NCI-H446 (cell line): ENCODE results near the gene TTC28.
A peak's percentile ranks its signal among the peaks of the same experiment; 100 is the strongest.

ENCODE experiments used
- DNase-seq, 2 experiments: peaks; one replicate each; lab custom pipeline; 2025; lab: John Stamatoyannopoulos, UW

The TTC28 gene

GRCh38 chr22:28142361-28142961, 537.2 kb downstream of the TTC28 start:
- peak in 1 of 2 experiments; percentile 53 for DNase-seq

GRCh38 chr22:28141614-28142013, 538.0 kb downstream of the TTC28 start:
- DNase-seq: no peak

GRCh38 chr22:28139961-28140360, 539.7 kb downstream of the TTC28 start:
- DNase-seq: no peak

GRCh38 chr22:28139516-28139915, 540.1 kb downstream of the TTC28 start:
- no peak for DNase-seq

- no peak for DNase-seq
Observed at GRCh38 chr22:28137036-28137435, 542.6 kb downstream of the TTC28 start.

GRCh38 chr22:28132466-28132865, 547.2 kb downstream of the TTC28 start:
- no peak for DNase-seq

GRCh38 chr22:28129319-28129962, 550.2 kb downstream of the TTC28 start:
- no peak for DNase-seq

GRCh38 chr22:28128827-28129226, 550.8 kb downstream of the TTC28 start:
- no peak for DNase-seq

- DNase-seq: no peak
Observed at GRCh38 chr22:28125799-28126198, 553.8 kb downstream of the TTC28 start.

GRCh38 chr22:28123989-28124766, 555.5 kb downstream of the TTC28 start:
- DNase-seq: peak in 1 of 2 experiments; percentile 30

GRCh38 chr22:28120691-28121592, 558.7 kb downstream of the TTC28 start:
- no peak for DNase-seq

- DNase-seq: no peak
Observed at GRCh38 chr22:28118957-28119631, 560.5 kb downstream of the TTC28 start.

- peak in 1 of 2 experiments; percentile 61 for DNase-seq
Observed at GRCh38 chr22:28116219-28116673, 563.4 kb downstream of the TTC28 start.

- DNase-seq: no peak
Observed at GRCh38 chr22:28115426-28115825, 564.2 kb downstream of the TTC28 start.

- DNase-seq: peak; percentile 67 to 79
Observed at GRCh38 chr22:28112548-28113043, 567.0 kb downstream of the TTC28 start.

- no peak for DNase-seq
Observed at GRCh38 chr22:28112190-28112544, 567.5 kb downstream of the TTC28 start.

- DNase-seq: no peak
Observed at GRCh38 chr22:28111501-28112189, 568.0 kb downstream of the TTC28 start.

GRCh38 chr22:28108851-28109250, 570.8 kb downstream of the TTC28 start:
- DNase-seq: no peak

- no peak for DNase-seq
Observed at GRCh38 chr22:28106617-28107016, 573.0 kb downstream of the TTC28 start.

GRCh38 chr22:28105988-28106387, 573.7 kb downstream of the TTC28 start:
- no peak for DNase-seq

GRCh38 chr22:28105413-28105812, 574.2 kb downstream of the TTC28 start:
- DNase-seq: no peak
